Measurements from ENCODE around the gene ANKRD50.

ANKRD50 gene

DNA sequence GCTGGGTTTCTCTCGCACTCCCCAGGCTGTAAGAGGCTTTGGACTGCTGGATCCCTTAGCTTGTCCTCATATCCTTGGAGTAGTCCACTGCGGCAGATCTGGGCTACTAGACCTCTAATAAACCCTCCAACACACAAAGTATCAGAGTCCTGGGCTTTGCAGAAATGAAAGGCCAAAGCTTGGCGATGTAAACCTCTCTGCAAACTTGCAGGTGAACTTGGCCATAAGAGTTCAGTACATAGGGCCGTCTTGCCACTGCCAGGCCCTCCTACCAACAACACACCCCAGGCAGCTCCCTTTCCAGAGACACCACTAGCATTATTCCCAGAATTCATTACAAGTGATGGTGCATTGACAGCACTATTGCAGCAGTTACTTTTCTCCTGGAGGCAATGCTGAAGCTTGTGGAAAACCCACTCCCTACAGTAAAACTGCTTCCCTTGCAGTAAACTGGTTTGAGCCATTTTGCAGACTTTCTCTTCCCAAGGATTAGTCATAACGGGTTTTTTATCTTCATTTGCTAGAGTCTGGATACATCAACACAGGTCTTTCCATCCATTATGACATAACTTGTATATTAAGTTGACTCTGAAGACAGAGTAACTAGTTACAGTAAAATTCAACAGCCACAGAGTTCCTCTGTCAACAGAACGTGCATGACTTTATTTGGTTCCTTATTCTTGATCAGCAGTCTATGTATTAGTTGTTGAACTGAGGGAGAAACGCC, 2.4 kb downstream of the ANKRD50 start:
- peak; percentile 13 for DNase-seq

DNA sequence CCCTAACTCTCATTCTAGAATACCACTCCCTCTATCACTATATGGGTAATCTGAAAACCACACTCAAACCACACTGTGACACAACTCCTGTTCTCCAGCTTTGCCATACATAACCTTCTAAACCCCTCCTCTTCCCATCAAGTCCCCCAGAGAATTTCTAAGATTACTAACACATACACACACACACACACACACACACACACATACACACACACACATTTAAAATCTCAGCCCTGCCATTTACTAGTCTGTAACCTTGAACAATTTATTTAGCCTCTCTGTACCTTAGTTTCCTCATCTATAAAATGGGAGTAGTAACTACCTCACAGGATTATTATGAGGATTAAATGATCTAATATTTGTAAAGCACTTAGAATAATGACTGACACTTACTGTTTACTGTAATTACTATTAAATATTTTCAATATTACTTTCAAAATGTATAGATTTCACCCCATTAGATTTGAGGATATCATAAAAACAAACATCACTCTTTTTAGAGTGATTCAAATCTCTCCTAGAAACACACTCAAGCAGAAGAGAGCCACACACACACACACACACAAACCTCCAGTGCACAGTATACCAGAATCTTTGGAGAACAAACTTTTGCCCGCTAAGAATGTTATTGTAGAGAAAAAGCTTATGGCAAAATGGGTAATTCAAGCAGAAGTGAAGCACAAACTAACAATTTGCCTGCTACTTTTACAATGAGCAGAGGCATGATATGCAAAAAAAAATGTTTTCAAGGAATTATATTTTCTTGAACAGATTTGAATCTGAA, 3.8 kb downstream of the ANKRD50 start:
- DNase-seq, result peak; percentile 42

DNA sequence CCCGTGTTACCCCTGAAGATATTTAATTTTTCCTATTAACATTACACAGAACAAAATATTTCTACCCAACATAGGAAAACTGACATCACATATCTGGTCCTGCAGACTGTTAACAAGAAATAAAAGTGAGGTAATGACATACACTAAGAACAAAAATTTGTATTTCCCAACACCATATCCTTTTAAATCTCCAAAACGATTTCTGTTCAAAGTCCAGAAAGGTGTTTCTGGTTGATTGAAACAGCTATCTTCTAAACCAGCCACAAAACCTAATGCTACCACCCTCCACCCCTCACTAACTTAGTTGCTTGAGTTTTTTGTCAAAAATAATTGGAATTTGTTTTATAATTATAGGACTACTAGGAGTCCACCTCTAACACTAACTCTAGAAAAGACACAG, 7.1 kb downstream of the ANKRD50 start:
- no peak for DNase-seq

DNA sequence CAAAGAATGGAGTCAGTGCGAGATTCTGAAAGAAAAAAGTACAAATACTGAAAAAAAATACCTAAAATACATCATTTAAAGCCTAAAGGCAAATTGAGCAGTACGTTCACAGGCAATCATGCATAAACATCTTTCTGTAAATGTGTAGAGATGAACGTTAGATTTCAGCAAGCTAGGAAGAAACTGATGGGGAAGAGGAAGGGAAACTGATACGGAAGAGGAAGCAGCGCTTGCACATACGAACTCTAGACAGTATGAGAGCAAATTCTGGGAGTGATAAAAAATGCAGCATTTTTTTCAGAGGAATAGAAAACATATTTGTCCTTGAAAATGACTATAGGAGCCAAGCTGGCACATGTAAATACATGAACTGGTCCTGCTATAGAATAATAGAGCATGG, 9.4 kb downstream of the ANKRD50 start:
- DNase-seq, result peak; percentile 80

DNA sequence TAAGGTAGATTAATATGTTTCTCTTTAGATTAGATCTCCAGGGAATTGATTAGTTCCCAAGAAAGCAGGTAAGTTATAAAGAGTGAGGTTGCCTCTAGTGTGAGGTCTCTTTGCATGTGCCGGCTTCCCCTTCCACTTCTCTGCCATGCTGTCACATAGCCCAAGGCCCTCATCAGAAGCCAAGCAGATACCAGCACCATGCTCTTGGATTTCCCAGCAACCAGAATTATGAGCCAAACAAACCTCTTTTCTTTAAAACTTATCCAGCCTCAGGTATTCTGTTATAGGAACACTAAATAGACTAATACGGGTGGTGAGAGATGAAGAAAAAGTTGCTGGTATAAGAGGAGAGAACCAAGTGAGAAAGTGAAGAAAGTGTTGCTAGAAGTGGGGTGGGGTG, 15.1 kb downstream of the ANKRD50 start:
- no peak for DNase-seq

DNA sequence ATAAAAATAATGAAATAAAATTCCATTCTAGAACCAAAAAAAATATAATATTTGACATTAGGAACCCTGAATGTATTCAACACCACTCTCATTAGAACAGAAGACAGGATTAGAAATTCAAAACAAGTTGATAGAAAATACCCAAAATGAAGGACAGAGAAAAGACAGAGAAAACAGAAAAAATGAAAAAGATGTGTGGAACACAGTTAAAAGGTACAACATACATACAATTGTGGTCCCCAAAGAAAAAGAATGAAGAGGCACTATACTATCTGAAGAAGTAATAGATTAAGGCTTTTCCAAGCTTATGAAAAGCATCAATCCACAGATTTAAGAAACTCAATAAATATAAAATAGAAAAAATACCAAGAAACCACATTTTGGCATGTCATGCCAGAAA, 16.4 kb downstream of the ANKRD50 start:
- DNase-seq, result no peak

DNA sequence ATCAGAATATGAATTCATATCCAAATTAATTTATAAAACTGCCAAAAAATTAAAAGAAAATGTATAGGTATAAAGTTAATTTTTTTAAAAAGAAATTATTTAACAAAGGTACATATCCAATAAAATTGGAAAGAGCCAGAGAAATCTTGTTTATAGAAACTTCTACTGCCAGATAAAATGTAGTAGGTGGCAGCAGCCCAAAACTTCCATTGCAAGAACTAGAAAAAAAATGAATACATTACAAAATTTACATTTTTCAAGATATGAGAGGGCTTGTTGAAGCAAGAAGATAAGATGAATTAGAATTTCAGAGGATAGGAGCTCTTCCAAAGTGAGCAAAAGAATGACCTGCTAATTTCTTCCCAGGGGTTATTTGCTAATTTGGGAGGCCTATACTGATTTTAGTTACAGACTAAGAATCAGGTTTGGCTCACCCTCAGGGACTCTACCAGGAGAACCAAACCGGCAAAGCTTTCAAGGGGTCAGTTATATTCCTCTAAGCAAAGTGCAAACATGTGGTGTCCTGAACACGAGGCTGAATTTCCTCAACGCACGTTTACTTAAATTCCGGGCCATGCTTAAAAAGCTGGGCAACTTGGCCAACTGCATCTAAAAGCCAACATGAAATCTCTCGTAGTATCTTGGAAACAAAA, 17.5 kb downstream of the ANKRD50 start:
- DNase-seq, result no peak

DNA sequence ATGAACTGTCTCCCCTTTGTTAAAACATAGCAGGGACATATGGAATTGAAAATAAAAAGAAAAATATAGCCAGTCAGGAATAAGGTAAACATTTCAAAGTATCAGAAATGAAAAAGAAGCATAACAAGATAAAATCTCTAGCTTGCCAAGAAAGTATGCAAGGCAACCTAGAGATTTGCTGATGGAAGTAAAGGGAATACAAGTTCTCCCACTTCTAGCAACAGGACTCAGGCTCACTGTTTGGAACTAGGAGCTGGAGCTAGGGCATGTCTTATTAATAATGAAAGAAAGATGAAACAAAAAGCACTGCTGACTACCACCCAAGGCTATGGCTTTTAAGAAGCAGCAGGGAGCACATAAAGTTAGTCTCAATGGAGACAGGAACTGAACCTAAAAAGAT, 18.2 kb downstream of the ANKRD50 start:
- no peak for DNase-seq

DNA sequence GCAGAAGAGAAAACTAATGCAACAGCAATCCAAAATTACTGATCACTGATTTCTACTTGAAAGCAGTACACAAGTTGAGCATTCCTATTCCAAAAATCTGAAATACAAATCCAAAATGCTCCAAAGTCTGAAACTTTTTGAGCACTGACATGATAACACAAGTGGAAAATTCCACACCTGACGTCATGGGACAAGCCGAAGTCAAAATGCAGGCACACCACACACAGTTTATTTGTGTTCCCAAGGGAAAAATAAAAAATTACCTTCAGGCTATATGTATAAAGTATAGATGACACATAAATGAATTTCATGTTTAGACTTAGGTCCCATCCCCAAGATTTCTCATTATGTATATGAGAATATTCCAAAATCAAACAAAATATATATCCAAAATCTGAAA, 20.7 kb downstream of the ANKRD50 start:
- DNase-seq, result no peak

DNA sequence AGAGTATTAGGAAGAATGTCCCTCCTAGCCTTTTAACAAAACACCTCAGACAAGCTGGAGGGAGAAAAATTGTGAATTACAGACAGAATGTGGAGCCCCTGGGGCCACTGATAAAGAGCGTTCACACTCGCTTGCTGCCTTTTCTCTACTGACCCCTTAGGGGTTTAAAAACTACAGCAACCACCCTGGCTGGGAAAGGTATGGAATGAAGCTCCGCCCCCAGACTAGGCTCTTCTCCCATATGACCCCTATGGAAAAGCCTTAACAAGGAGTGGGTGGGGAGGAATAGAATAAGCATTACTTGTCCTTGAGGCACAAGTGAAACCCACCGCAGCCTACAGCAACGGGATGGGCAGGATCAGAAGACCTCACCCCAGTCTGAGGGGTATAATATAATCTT, 26.3 kb downstream of the ANKRD50 start:
- DNase-seq, result no peak

DNA sequence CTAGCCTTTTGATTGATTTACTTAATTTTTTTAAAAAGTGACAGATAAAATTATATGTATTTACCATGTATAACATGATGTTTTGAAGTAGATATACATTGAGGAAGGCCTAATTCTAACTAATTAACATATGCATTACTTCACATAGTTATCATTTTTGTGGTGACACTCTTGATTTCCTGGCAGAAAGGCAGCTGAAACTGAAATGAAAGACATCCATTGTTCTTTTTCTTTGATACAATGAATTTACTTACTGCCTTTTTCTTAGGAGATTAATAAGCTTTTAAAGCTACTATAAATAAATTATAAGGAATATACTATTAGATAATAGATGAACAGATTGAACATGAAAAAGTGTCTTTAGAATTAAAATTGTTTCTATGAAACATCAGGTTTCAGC, 26.7 kb downstream of the ANKRD50 start:
- DNase-seq, result no peak

DNA sequence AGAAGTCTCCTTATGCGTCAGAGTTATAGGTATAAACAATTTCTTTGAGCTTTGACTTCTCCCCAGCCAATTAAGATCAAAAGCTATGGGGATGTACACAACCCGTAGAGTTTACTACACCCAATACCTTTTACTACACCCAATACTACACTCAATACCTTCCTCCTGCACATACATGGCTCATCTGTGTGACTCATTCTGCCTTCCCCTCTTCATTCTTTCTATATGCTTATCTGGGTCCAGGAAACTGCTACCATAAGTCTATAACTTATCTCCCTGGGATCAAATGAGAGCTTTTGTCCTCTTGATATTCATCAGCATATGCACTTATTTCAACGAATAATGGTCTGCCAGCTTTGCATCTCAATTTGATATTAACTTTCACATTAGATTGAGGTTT, 28.2 kb downstream of the ANKRD50 start:
- DNase-seq, result no peak

DNA sequence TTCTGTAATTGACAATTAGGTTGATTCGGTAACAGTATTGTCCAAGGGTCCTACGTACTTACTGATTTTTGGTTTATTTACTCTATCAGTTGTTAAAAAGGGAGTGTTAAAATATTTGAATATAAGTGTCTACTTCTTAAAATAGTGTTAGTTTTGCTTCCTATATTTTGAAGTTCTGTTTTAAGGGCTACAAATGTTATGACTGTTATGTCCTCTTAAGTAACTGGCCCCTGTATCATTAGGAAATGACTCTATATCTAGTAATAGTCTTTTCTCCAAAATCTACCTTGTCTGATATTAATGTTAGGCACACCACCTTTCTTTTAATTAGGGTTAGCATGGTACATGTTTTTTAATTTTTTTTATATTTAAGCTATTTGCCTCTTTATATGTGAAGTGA, 30.1 kb downstream of the ANKRD50 start:
- DNase-seq, result peak; percentile 32

DNA sequence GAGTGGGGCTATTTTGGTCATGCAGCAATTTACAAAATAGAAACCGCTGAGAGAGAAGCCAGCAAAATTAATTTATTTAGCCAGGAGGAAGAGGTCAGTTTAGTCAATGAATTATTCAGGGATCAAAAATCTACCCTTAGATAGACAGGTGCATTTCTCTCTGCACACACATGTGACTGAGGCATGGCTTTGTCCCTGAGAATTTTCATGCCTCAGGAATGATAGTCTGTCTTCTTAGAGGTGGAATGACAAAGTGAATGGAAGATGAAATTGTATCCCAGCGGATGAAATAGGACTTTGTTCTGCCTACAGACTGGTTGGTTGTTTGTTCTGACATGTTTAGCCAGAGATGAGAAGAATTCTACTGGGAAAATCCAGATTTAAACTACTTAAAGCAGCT, 46.0 kb downstream of the ANKRD50 start:
- no peak for DNase-seq

DNA sequence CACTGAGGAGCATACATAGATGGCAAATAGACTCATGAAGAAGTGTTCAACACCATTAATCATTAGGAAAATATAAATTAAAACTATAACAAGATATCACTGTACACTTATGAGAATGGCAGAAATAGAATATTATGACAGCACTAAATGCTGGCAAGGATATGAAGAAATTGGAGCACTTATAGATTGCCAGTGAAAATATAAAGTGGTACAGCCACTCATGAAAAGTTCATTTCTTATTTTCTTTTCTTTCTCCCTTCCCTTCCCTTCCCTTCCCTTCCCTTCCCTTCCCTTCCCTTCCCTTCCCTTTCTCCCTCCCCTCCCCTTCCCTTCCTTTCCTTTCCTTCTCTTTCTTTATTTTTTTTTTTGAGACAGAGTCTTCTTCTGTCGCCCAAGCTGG, 53.7 kb downstream of the ANKRD50 start:
- no peak for DNase-seq

DNA sequence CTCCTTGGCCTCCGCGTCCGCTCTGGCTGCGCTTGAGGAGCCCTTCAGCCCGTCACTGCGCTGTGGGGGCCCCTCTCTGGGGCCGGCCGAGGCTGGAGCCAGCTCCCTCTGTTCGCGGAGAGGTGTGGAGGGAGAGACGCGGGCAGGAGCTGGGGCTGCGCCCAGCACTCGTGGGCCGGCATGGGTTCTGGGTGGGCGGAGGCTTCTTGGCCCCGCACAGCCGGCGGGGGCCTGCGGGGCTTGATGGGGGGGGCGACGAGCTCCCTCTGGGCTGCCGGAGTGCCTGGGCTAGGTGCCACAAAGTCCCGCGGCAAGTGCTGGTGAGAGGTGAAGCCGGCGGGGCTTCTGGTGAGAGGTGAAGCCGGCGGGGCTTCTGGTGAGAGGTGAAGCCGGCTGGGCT, 61.9 kb downstream of the ANKRD50 start:
- no peak for DNase-seq

DNA sequence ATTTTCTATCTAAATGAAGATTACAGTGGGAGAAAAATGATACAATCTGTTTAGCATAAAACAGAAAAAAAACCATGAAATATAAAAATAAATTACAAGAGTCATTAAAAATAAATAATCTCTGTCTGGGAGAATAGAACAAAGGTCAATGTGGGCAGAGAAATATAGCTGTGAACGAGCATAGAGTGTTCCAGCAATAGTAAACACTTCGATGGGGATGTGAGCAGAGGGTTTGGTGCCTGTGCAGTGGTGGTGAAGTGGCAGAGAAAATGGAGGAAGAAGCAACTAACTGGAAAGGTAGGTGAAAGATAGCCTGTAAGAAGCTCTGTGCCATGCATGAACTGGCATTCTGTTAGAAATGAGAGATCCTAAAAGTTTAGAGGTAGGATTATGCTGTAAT, 64.9 kb downstream of the ANKRD50 start:
- DNase-seq, result no peak

DNA sequence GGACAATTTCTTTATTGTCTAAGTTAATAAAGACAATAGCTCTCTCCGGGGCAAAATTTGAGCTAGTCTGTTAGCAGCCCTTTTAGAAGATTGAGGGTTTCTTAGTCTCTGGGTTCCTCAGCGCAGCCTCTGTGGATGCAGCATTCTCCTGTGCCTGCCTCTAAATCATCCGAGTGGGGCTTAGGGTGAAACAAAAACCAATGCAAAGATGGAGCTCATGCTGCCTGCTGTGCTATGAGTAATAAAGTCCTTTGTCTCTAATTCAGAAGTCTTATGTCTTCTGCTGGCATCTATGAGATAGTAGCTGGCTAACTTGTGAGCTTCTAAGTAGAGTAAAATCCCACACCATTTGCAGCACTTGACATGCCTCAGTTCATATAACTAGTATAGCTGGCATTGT, 67.9 kb downstream of the ANKRD50 start:
- no peak for DNase-seq

DNA sequence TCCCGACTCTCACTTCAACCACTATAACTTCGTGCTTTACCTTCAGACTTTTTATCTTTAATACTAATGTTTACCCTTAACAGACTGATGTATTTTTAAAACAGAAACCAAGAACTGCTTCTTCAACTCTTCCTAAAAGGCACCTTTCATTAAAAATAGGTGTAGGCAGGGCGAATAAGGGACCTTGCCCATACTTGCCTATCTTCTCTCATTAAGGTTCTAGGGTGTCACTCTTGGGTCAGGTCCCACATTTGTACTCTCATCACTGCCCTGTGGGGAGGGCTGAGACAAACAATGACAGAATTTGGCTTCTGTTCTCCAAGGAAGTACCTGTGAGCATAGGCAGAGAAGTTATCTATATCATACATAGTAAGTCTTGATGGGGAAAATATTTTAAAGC, 69.7 kb downstream of the ANKRD50 start:
- DNase-seq, result no peak

DNA sequence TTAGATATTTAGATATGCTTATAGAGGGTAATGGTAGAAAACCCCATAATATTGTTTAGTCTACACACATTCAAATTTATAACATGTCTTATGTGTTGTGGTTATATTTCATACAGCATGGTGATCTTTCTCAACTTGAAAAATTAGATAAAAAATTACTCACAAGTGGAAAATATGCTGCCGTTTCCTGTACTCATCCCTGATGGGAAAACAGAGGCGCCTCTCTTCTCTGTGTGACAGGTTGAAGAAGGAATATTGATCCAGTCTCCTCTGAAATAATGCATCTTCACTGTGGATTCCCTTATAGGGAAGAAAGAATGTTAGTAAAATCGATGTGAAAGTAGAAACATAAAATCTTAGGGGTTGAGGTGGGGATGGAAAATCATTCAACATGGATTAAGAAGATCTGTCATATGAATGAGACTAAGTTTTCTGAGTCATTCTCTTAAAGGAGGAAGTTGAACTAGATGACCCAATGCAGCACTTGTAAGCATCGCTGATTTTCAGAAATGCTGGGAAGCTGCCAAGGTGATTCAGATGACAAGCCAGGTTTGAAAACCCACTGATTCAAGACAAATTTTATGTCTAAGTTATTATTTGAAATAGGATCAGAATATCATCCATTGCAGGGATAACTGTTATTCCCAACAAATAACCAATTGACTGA, 70.7 kb downstream of the ANKRD50 start:
- peak; percentile 88 for DNase-seq

DNA sequence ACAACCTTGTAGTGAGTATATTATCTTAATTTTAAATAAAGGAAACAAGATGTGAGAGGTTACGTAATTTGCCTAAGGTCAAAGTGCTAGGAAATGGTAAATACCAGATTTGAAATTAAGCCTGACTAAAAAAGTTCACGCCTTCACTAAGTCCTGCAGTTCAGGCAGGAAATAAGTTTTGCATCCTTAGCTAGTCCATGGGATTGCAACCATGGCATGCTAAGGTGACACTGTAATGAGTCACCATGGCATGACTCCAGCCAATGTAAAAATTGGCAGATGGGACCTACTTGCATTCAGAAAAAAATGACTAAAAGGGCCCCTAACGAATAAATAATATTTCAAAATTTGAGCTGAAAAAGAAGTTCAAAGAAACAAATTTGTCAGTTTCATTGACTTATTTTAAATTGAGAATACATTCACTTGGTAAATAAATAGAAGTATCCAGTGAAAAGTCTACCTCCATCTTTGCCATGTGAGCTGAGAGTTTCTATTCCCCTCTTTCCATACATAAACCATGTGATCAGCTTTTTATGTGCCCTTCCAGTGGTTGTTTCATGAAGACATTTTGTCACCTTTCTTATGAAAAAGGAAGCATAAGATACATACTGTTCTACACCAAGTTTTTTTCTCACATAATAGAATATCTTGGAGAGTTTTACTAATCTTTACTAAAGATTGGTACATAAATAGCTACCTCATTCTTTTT, 72.4 kb downstream of the ANKRD50 start:
- DNase-seq, result no peak

DNA sequence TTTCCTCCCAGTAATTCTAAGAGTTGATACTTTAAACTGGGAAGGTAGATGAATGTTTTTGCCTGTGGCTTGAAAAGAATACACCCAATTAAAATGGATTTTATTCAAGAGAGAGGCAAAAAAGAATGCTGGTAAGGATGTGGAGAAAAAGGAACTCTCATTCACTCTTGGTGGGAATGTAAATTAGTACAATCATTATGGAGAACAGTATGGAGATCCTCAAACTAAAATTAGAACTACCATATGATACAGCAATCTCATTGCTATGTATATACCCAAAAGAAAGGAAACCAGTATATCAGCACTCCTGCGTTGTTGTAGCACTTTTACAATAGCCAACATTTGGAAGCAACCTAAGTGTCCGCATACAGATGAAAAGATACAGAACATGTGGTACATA, 75.2 kb downstream of the ANKRD50 start:
- no peak for DNase-seq

DNA sequence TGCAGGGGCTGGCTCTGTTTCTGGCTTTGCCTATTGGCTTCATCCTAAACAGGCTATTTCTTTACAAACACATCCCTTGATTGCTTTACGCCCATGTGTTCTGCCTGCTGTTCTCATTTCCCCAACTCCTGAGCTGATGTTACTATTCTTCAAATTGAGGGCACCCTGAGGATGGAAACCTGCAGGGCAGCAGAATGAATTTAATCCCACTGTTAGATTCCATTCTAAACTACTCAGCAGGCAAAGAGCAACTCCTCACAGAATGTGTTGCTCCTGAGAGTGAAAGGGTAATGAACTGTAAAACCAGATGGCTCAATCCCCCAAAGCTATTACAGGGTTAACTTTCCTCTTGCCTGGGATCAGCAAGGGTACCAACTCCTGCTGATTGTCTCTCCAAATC, 75.7 kb downstream of the ANKRD50 start:
- no peak for DNase-seq

Data from MV-4-11 (cell line).